Measurements from ENCODE around the gene USP10.

The USP10 gene

DNA sequence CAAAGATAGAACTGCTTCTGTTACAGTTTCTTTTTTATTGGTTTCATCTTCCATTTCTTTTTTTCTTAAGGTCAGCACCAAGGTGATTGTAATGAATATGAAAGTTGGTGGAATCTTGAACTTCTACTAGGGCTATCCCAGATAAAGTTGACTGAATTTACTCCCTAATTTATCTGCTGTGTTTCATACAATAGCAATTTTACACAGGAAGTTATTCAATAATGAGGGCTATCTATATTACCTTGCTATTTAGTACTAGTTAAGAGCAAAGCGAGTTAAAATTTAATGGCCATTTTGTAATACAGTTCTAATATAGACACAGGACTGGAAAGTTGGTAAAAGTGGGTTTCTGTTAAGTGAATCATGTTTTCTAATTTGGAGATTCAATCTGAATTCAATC lies 24.1 kb downstream of the USP10 start:
- TF ChIP-seq, protein P1, sequence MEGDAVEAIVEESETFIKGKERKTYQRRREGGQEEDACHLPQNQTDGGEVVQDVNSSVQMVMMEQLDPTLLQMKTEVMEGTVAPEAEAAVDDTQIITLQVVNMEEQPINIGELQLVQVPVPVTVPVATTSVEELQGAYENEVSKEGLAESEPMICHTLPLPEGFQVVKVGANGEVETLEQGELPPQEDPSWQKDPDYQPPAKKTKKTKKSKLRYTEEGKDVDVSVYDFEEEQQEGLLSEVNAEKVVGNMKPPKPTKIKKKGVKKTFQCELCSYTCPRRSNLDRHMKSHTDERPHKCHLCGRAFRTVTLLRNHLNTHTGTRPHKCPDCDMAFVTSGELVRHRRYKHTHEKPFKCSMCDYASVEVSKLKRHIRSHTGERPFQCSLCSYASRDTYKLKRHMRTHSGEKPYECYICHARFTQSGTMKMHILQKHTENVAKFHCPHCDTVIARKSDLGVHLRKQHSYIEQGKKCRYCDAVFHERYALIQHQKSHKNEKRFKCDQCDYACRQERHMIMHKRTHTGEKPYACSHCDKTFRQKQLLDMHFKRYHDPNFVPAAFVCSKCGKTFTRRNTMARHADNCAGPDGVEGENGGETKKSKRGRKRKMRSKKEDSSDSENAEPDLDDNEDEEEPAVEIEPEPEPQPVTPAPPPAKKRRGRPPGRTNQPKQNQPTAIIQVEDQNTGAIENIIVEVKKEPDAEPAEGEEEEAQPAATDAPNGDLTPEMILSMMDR (conservative IDR thresholded peaks at IDR 0.05): no peak
- TF ChIP-seq ZFX (IDR thresholded peaks at IDR 0.05): no peak
- no peak overlapping the region for H3K27ac ChIP-seq

DNA sequence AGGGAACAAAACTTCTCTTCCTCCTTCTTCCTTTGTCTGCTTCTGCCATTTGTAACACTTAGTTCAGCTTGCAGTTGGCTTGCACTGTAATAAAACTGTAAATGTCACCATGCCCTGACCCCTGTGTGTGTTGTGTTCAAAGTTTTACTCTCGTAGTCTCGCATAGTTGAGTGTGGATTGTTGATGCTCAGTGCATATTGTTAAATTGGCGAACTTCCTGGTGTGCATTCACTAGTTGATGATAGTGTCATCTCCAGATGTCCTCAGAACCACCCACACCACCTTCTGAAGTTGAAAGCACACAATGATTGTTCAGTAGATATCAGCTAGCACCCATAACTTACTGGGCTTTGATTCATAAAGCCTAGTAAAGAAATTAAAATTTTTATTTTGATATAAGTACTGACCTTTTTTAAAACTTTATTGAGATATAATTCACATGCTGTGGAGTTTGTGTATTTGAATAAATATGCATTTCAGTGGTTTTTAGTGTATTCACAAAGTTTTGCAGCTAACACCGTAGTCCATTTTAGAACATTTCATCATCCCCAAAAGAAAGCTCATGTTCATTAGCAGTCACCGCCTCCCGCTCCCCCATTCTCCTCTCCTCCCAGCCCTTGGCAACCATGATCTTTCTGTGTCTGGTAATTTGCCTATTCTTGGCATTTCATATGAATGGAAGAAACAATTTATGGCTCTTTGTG lies 25.0 kb downstream of the USP10 start:
- TF ChIP-seq, protein P1 (conservative IDR thresholded peaks at IDR 0.05): no peak
- TF ChIP-seq ZFX (IDR thresholded peaks at IDR 0.05): no peak
- H3K27ac ChIP-seq: peak overlapping the region; percentile 57

DNA sequence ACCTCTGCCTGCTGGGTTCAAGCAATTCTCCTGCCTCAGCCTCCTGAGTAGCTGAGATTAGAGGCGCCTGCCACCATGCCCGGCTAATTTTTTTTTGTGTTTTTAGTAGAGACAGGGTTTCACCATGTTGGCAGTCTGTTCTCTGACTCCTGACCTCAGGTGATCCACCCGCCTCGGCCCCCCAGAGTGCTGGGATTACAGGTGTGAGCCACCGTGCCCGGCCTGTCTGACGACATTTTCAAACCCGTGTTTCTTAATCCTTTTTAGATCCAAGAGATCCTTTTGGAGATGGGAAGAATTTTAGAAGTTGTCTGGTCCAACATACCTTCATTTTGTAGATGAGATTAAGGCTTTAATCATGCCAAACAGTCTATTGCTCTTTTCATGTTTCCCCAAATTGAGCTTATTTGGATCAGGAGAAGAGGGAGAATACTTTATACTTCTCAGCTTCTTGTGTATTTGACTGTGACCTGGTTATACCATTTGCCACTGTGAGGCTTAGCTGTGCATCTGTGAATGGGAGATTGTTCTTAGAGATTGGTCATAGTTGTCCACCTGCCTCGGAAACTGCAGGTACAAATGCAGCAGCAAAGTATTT lies 25.8 kb downstream of the USP10 start:
- TF ChIP-seq, protein P1 (conservative IDR thresholded peaks at IDR 0.05): 0 out of 2 replicates have a peak, but pooled peaks have one; percentile 54
- no peak for TF ChIP-seq ZFX (IDR thresholded peaks at IDR 0.05)
- H3K27ac ChIP-seq: peak overlapping the region; percentile 57

DNA sequence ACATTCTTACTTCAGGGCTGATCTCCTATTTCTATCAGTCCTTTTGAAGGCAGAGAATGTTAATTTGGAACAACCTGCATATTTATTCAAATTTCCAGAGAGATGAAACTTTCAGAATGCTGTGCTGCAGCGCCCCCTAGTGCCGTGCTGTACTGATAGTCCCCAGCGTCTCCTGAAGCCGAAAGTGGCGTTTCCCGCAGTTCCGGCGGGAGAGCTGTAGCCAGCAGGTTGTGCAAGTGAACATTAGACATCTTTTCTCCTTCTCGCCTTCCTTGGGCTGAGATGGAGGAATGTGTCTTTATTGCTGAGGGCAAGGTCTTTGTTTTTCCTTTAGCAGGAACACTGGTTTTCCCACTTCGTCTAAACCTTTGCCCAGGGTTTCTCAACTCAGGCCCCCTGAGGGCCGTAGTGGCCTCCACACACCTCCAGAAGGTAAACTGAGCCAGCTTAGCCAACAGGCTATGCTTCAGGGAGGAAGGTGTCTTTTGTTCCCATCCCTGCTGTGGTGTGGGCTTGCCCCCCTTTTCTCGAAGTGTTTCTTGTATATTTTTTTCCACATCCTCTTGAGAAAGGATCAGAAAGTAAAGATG lies 26.4 kb downstream of the USP10 start:
- TF ChIP-seq, protein P1 (conservative IDR thresholded peaks at IDR 0.05): peak; percentile 97
- TF ChIP-seq ZFX (IDR thresholded peaks at IDR 0.05): no peak
- peak overlapping the region; percentile 57 for H3K27ac ChIP-seq

DNA sequence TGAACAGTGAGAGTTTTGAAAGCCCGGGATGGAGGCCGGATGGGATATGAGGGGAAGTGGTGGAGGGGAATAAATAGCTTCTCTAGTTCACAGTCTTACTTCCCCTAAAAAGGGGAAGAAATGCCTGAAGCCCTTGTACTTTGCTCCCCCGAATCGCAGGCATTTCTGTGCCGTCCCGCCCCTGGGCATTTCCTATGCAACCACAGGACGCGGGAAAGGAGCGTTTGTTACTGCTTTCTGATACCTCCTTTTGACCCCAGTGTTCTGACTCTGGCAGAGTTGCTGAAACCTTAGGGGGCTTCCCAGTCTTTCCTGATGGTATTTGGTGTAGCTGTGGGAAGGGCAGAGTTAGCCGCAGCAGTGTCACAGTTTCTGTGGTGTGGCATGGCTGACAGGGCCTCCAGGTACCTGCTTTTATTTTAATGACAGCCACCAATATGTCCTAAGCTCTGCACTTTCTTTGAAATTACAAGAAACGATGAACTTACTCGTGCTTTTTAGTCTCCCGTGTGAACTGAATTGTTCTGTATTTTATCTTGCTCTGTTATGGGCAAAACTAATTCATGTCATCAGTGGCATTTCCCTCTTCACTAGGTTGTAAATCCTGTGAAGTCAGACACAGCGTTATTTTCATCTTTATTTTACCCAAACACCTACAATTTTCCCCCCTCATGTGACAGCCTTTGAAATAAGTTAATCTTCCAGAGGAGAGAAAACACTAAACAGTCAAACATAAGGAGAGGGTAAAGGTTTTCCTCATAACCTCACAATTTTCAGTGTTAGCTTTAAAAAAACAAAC lies 27.1 kb downstream of the USP10 start:
- H3K27ac ChIP-seq: peak overlapping the region; percentile 57

DNA sequence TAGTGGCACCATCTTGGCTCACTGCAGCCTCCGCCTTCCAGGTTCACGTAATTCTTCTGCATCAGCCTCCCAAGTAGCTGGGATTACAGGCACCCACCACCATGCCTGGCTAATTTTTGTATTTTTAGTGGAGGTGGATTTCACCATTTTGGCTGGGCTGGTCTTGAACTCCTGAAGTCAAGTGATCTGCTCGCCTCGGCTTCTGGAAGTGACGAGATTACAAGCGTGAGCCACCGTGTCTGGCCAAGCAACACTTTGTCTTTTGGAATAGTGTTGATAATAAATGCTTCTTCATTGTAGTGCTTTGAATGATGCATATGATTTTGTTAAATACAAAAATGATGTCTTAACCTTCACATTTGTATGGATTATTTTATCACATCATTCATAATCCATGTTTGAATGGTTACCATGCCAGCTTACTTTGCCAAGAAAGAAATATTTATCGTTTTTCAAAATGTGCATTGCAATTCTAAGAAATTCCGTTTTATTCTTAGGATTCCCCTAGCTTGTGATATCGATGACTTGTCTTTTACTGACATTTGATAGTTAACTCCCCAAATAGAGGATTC lies 29.1 kb downstream of the USP10 start:
- H3K27ac ChIP-seq: 0 out of 2 replicates have a peak overlapping the region, but pooled peaks have one; percentile 3
- TF ChIP-seq, protein P1 (conservative IDR thresholded peaks at IDR 0.05): no peak
- TF ChIP-seq ZFX (IDR thresholded peaks at IDR 0.05): no peak

More for the DNA sequence above, 27.1 kb downstream of the USP10 start:
- TF ChIP-seq ZFX (IDR thresholded peaks at IDR 0.05): no peak
- TF ChIP-seq, protein P1 (conservative IDR thresholded peaks at IDR 0.05): no peak

Measured in C4-2B (cell line).